HepG2 (cell line): Measurements from ENCODE around the gene NRG2. TPM values are rescaled to one million over a fixed set of nuclear protein-coding genes. Genes with fewer than 3 reads are reported as not detected.

Source experiments
- ATAC-seq: fragments of 200-7000 bp; cut with Tn5 transposase; 3 replicates; pipeline ENCODE4 v1.9.1; 2020; ENCODE audit warnings: mild to moderate bottlenecking, moderate library complexity
- BruUV-seq: library from RNA; stranded (reverse); fragments of 400-500 nt; replicated peaks from 2 replicates; lab custom pipeline; 2021; lab: Mats Ljungman, UMichigan
- CTCF ChIA-PET: fragments of 300-600 bp; formaldehyde crosslinking; extraction: SDS; loops from one replicate; lab custom pipeline; 2021; ENCODE audit warnings: low total read pairs, inconsistent platforms, low intra/inter-chr PET ratio; lab: Yijun Ruan, JAX
- POLR2A ChIA-PET: fragments of 350-600 bp; sonication (Branson Sonifier 250); formaldehyde crosslinking; loops from one replicate; lab custom pipeline; 2020; ENCODE audit warnings: antibody characterized with exemption, inconsistent platforms; lab: Yijun Ruan, JAX
- DNase-seq: peaks from one replicate; pipeline ENCODE4 v3.0.0-alpha.2; 2015; ENCODE audit warnings: low spot score
- FAIRE-seq: peaks from 3 replicates; lab custom pipeline; 2011; peaks lifted over from hg19 to GRCh38; lab: Jason Lieb, UNC
- H2AFZ ChIP-seq: one replicate; pipeline ENCODE4 v1.6.1; 2011; ENCODE audit warnings: low read length, inconsistent platforms
- H3K27ac ChIP-seq: fragments of 300-600 bp; 3 replicates; pipeline ENCODE4 v1.8.0; 2011; ENCODE audit warnings: mixed run types, mild to moderate bottlenecking, mixed read lengths, low read length, inconsistent platforms; ENCODE audit not compliant: insufficient read depth; ENCODE audit errors: extremely low read length
- H3K27me3 ChIP-seq, 2 experiments: fragments of 200-600 bp in 1 of 2; 2 replicates in 1 of 2; 3 replicates in 1 of 2; pipeline versions ENCODE4 v1.6.0 to v1.8.0; 2011; ENCODE audit warnings: low read length in 2 of 2, mild to moderate bottlenecking in 2 of 2, moderate library complexity in 2 of 2, inconsistent platforms in 1 of 2; ENCODE audit not compliant: insufficient read depth in 2 of 2, control insufficient read depth in 1 of 2
- H3K36me3 ChIP-seq, 2 experiments: fragments of 200-600 bp in 1 of 2; replicated peaks in 1 of 2; 2 replicates in 1 of 2; 3 replicates in 1 of 2; pipeline versions ENCODE4 v1.5.1 to v1.8.0; 2011; ENCODE audit warnings: low read length in 2 of 2, inconsistent platforms in 1 of 2; ENCODE audit not compliant: insufficient read depth in 2 of 2, control insufficient read depth in 1 of 2
- H3K4me1 ChIP-seq: 2 replicates; pipeline ENCODE4 v1.5.1; 2012; ENCODE audit warnings: low read length, inconsistent platforms; ENCODE audit not compliant: insufficient read depth
- H3K4me2 ChIP-seq: 2 replicates; pipeline ENCODE4 v1.6.0; 2011; ENCODE audit warnings: low read depth, low read length, inconsistent platforms
- H3K4me3 ChIP-seq, 3 experiments: fragments of 200-600 bp in 1 of 3; sonication (generic), shearing (Covaris generic) in 1 of 3; replicated peaks in 1 of 3; 2 replicates each; pipeline ENCODE4 v1.5.1; 2011 to 2016; ENCODE audit warnings: low read length in 3 of 3, inconsistent platforms in 2 of 3, low read depth in 2 of 3, mild to moderate bottlenecking in 2 of 3, control low read depth in 1 of 3, mixed read lengths in 1 of 3; ENCODE audit not compliant: insufficient read depth in 1 of 3
- H3K79me2 ChIP-seq: one replicate; pipeline ENCODE4 v1.6.1; 2011; ENCODE audit warnings: low read length, inconsistent platforms; ENCODE audit not compliant: insufficient read depth
- H3K9ac ChIP-seq: 2 replicates; pipeline ENCODE4 v1.6.0; 2011; ENCODE audit warnings: mild to moderate bottlenecking, low read depth, low read length, inconsistent platforms; ENCODE audit not compliant: insufficient read depth
- H3K9me3 ChIP-seq: 2 replicates; pipeline ENCODE4 v1.5.1; 2012; ENCODE audit warnings: mild to moderate bottlenecking, low read length
- H4K20me1 ChIP-seq: 2 replicates; pipeline ENCODE4 v1.6.0; 2011; ENCODE audit warnings: inconsistent platforms, mild to moderate bottlenecking, low read length, moderate library complexity; ENCODE audit not compliant: insufficient read depth
- ARNTL ChIP-seq: sonication (generic); formaldehyde crosslinking; IDR thresholded peaks from 2 replicates; pipeline ENCODE4 v1.4.0; 2020; ENCODE audit warnings: mild to moderate bottlenecking, missing genetic modification reagents
- EZH2 ChIP-seq: conservative IDR thresholded peaks from 2 replicates; pipeline ENCODE4 v1.6.1; 2012; ENCODE audit warnings: mild to moderate bottlenecking, low read depth, low read length, moderate library complexity
- FOXP1 ChIP-seq, 2 experiments: fragments of 450-650 bp in 1 of 2; IDR thresholded peaks; 2 replicates each; pipeline ENCODE4 v1.6.1; 2017 to 2018; ENCODE audit warnings: antibody characterized with exemption in 1 of 2
- ZNF33A ChIP-seq: sonication (generic); formaldehyde crosslinking; IDR thresholded peaks from 2 replicates; pipeline ENCODE4 v1.5.1; 2020; ENCODE audit warnings: missing genetic modification reagents, mild to moderate bottlenecking, moderate library complexity, borderline replicate concordance
- ZNF557 ChIP-seq: sonication (generic); formaldehyde crosslinking; IDR thresholded peaks from 2 replicates; pipeline ENCODE4 v1.4.0; 2020; ENCODE audit warnings: missing genetic modification reagents
- ZNF562 ChIP-seq: sonication (generic); formaldehyde crosslinking; IDR thresholded peaks from 2 replicates; pipeline ENCODE4 v1.8.0; 2022; ENCODE audit warnings: missing genetic modification reagents, borderline replicate concordance
- ZNF674 ChIP-seq: sonication (generic); formaldehyde crosslinking; IDR thresholded peaks from 2 replicates; pipeline ENCODE4 v1.5.0; 2020; ENCODE audit warnings: low read depth, mild to moderate bottlenecking, missing genetic modification reagents
- WGBS: methylation state at CpG from one replicate; pipeline ENCODE4 v1.1.6; 2017; ENCODE audit warnings: low lambda C conversion rate; 5-methylcytosine and 5-hydroxymethylcytosine counted together
- in situ Hi-C: cut with HindIII; loops from 2 replicates; pipeline ENCODE4 v1.10.0; 2017; ENCODE audit warnings: low pct_unique_long_range_greater_than_20kb; ENCODE audit not compliant: extremely low pct_ligation_motif_present
- intact Hi-C: fragments of 100-400 bp; cut with micrococcal nuclease; formaldehyde crosslinking; loops from one replicate; pipeline ENCODE4 v1.10.0; 2022; ENCODE audit not compliant: unreplicated experiment
- polyA plus RNA-seq, 8 experiments: library from polyadenylated mRNA; depleted of rRNA in 3 of 8; stranded (reverse) in 7 of 8; unstranded in 1 of 8; fragments of >200 nt; fragmentation: Illumina TruSeq in 4 of 8; extraction: Trizol in 4 of 8; gene quantifications; 2 replicates each; pipeline versions ENCODE4 v1.2.1 to v1.2.3, GENCODE V29; 2011 to 2016; ENCODE audit warnings: low read depth in 4 of 8, missing spikeins in 1 of 8, mixed read lengths in 1 of 8; ENCODE audit not compliant: insufficient read depth in 1 of 8
- total RNA-seq, 5 experiments: library from RNA; depleted of rRNA; stranded (reverse); fragments of >200 nt; fragmentation: Illumina TruSeq; extraction: Trizol; gene quantifications; 2 replicates each; pipeline ENCODE4 v1.2.3, GENCODE V29; 2016; ENCODE audit warnings: low read depth in 1 of 5
- TF ChIP-seq, protein P1 (sequence below), 2 experiments: sonication (generic) in 1 of 2; formaldehyde crosslinking in 1 of 2; IDR thresholded peaks; 2 replicates each; pipeline versions ENCODE4 v1.4.0 to v1.6.1; 2016 to 2020; ENCODE audit warnings: borderline replicate concordance in 1 of 2, low read depth in 1 of 2, mild to moderate bottlenecking in 1 of 2, missing genetic modification reagents in 1 of 2
- TF ChIP-seq, protein P2 (sequence below): IDR thresholded peaks from 2 replicates; pipeline ENCODE4 v1.6.1; 2016; ENCODE audit warnings: mild to moderate bottlenecking, missing biosample characterization, missing genetic modification reagents
- TF ChIP-seq, protein P3 (sequence below): sonication (generic); formaldehyde crosslinking; IDR thresholded peaks from 2 replicates; pipeline ENCODE4 v1.8.0; 2022; ENCODE audit warnings: low read depth, missing genetic modification reagents
- TF ChIP-seq, protein P4 (sequence below): sonication (generic); formaldehyde crosslinking; IDR thresholded peaks from 2 replicates; pipeline ENCODE4 v1.5.1; 2020; ENCODE audit warnings: mild to moderate bottlenecking, missing genetic modification reagents, borderline replicate concordance

Gene NRG2
- total and polyA plus RNA-seq, 2 of the 13 experiments (the other 11 are each of a cell fraction or from before 2014, with no cell fraction given), result not detected

DNA sequence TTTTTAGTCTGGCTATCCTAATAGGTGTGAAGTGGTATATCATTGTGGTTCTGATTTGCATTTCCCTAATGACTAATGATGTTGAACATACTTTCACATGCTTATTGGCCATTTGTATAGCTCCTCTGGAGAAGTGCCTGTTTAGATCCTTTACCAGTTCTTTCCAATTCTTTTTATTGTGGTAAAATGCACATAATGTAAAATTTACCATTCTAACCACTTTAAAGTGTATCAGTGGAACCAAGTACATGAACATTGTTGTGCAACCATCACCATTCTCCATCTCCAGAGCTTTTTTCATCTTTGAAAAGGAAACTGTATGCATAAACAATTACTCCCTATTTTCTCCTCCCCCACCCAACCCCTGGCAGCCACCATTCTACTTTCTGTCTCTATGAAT lies 95.4 kb downstream of the NRG2 start (continued):
- TF ChIP-seq, protein P1, sequence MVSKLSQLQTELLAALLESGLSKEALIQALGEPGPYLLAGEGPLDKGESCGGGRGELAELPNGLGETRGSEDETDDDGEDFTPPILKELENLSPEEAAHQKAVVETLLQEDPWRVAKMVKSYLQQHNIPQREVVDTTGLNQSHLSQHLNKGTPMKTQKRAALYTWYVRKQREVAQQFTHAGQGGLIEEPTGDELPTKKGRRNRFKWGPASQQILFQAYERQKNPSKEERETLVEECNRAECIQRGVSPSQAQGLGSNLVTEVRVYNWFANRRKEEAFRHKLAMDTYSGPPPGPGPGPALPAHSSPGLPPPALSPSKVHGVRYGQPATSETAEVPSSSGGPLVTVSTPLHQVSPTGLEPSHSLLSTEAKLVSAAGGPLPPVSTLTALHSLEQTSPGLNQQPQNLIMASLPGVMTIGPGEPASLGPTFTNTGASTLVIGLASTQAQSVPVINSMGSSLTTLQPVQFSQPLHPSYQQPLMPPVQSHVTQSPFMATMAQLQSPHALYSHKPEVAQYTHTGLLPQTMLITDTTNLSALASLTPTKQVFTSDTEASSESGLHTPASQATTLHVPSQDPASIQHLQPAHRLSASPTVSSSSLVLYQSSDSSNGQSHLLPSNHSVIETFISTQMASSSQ (IDR thresholded peaks at IDR 0.05; ENCODE audit: low read depth), result no peak
- TF ChIP-seq, protein P1 (CRISPR knock-in tag; IDR thresholded peaks at IDR 0.05; ENCODE audit: borderline replicate concordance), result no peak
- no peak for TF ChIP-seq ZNF674 (CRISPR knock-in tag)
- TF ChIP-seq FOXP1 (IDR thresholded peaks at IDR 0.05), result no peak
- no peak for TF ChIP-seq FOXP1 (CRISPR knock-in tag; IDR thresholded peaks at IDR 0.05)
- no peak for TF ChIP-seq ARNTL (CRISPR knock-in tag)
- no peak for TF ChIP-seq ZNF557 (CRISPR knock-in tag)

DNA sequence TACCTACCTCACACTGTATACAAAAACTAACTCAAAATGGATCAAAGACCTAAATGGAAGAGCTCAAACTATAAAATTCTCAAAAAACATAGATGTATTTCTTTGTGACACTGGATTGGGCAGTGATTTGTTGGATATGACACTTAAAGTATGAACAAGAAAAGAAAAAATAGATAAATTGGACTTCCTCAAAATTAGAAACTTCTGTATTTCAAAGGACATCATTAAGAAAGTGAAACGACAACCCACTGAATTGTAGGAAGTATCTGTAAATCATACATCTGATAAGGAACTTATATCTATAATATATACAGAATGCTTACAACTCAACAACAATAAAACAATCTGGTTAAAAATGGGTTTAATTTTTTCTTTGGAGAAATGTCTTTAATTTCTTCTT lies 96.7 kb downstream of the NRG2 start:
- Histone ChIP-seq H3K79me2 (no peaks in the 10 kb centered on the region), H3K36me3 (no peaks in the 10 kb centered on the region), H3K27ac (no peak overlapping the region), H2AFZ (no peak overlapping the region), H3K9ac (no peak overlapping the region), H4K20me1 (no peaks in the 10 kb centered on the region), H3K9me3 (no peaks in the 10 kb centered on the region), H3K27me3 (peaks cover 0 to under 1% of the 10 kb centered on the region in 2 experiments; a peak in 3 of 5 replicates), H3K4me3 (no peak overlapping the region), H3K4me1 (no peaks in the 10 kb centered on the region), H3K4me2 (no peak overlapping the region)
- WGBS, result 0% methylated on average over 1 of the region's 1 CpG
- BruUV-seq, result no TSS peak
- CTCF ChIA-PET, result no interaction called here
- DNase-seq, result no peak
- FAIRE-seq, result no peak
- in situ Hi-C loops, result no loop called here
- POLR2A ChIA-PET, result no interaction called here
- intact Hi-C loops, result no loop called here
- ATAC-seq, result no peak
- TF ChIP-seq, protein P2, sequence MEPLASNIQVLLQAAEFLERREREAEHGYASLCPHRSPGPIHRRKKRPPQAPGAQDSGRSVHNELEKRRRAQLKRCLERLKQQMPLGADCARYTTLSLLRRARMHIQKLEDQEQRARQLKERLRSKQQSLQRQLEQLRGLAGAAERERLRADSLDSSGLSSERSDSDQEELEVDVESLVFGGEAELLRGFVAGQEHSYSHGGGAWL (CRISPR knock-in tag), result no peak
- TF ChIP-seq ZNF562 (CRISPR knock-in tag) (no peak), ZNF33A (no peak), EZH2 (no peak)
- TF ChIP-seq, protein P3, sequence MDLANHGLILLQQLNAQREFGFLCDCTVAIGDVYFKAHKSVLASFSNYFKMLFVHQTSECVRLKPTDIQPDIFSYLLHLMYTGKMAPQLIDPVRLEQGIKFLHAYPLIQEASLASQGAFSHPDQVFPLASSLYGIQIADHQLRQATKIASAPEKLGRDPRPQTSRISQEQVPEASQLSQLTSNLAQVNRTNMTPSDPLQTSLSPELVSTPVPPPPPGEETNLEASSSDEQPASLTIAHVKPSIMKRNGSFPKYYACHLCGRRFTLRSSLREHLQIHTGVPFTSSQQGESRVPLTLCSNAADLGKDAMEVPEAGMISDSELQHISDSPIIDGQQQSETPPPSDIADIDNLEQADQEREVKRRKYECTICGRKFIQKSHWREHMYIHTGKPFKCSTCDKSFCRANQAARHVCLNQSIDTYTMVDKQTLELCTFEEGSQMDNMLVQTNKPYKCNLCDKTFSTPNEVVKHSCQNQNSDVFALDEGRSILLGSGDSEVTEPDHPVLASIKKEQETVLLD (CRISPR knock-in tag), result no peak
- TF ChIP-seq, protein P4, sequence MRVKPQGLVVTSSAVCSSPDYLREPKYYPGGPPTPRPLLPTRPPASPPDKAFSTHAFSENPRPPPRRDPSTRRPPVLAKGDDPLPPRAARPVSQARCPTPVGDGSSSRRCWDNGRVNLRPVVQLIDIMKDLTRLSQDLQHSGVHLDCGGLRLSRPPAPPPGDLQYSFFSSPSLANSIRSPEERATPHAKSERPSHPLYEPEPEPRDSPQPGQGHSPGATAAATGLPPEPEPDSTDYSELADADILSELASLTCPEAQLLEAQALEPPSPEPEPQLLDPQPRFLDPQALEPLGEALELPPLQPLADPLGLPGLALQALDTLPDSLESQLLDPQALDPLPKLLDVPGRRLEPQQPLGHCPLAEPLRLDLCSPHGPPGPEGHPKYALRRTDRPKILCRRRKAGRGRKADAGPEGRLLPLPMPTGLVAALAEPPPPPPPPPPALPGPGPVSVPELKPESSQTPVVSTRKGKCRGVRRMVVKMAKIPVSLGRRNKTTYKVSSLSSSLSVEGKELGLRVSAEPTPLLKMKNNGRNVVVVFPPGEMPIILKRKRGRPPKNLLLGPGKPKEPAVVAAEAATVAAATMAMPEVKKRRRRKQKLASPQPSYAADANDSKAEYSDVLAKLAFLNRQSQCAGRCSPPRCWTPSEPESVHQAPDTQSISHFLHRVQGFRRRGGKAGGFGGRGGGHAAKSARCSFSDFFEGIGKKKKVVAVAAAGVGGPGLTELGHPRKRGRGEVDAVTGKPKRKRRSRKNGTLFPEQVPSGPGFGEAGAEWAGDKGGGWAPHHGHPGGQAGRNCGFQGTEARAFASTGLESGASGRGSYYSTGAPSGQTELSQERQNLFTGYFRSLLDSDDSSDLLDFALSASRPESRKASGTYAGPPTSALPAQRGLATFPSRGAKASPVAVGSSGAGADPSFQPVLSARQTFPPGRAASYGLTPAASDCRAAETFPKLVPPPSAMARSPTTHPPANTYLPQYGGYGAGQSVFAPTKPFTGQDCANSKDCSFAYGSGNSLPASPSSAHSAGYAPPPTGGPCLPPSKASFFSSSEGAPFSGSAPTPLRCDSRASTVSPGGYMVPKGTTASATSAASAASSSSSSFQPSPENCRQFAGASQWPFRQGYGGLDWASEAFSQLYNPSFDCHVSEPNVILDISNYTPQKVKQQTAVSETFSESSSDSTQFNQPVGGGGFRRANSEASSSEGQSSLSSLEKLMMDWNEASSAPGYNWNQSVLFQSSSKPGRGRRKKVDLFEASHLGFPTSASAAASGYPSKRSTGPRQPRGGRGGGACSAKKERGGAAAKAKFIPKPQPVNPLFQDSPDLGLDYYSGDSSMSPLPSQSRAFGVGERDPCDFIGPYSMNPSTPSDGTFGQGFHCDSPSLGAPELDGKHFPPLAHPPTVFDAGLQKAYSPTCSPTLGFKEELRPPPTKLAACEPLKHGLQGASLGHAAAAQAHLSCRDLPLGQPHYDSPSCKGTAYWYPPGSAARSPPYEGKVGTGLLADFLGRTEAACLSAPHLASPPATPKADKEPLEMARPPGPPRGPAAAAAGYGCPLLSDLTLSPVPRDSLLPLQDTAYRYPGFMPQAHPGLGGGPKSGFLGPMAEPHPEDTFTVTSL (CRISPR knock-in tag), result no peak
